Measurements from ENCODE around the gene AADACL4. TPM values are rescaled to one million over a fixed set of nuclear protein-coding genes. Genes with fewer than 3 reads are reported as not detected.

The AADACL4 gene
- total RNA-seq, 1 donor: not detected

DNA sequence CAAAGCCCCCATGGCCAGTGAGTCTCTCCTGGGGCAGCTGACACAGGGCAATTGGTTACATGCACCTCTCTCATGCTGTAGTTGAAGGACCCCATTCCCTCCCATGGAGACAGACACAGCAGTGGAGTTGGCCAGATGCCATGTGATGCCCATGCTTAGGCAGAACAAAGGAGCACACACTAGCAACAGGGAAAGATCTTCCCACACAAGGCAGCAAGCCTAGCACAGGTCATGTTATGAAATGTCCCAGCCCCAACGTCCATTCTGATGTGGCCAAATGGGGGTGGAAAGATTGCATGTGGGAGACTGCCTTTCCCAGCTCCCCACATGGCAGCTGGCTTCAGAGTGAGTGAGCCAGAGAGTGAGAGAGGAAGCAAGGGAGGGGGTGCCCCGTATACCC lies 34.5 kb downstream of the AADACL4 start:
- TF ChIP-seq, protein P1, sequence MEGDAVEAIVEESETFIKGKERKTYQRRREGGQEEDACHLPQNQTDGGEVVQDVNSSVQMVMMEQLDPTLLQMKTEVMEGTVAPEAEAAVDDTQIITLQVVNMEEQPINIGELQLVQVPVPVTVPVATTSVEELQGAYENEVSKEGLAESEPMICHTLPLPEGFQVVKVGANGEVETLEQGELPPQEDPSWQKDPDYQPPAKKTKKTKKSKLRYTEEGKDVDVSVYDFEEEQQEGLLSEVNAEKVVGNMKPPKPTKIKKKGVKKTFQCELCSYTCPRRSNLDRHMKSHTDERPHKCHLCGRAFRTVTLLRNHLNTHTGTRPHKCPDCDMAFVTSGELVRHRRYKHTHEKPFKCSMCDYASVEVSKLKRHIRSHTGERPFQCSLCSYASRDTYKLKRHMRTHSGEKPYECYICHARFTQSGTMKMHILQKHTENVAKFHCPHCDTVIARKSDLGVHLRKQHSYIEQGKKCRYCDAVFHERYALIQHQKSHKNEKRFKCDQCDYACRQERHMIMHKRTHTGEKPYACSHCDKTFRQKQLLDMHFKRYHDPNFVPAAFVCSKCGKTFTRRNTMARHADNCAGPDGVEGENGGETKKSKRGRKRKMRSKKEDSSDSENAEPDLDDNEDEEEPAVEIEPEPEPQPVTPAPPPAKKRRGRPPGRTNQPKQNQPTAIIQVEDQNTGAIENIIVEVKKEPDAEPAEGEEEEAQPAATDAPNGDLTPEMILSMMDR (IDR thresholded peaks at IDR 0.05; ENCODE audit: insufficient read depth, low read length): no peak
- DNase-seq (ENCODE audit: low read depth): no peak
- H3K4me3 ChIP-seq (ENCODE audit: low read depth, low read length): no peak overlapping the region

DNA sequence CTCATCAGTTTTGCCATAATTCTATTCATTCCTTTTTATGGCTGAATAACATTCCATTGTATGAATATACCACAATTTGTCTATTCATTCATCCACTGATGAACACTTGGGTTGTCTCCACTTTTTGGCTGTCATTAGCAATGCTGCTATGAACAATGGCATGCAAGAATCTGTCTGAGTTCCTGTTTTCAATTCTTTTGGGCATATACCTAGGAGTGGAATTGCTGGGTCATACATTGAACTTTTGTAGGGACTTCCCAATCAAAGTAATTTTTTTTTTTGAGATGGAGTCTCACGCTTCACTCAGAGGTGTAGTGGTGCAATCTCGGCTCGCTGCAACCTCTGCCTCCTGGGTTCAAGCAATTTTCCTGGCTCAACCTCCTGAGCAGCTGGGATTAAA lies 34.9 kb downstream of the AADACL4 start:
- no peak overlapping the region for H3K4me3 ChIP-seq (ENCODE audit: low read depth, low read length)
- no peak for DNase-seq (ENCODE audit: low read depth)
- TF ChIP-seq, protein P1 (IDR thresholded peaks at IDR 0.05; ENCODE audit: insufficient read depth, low read length): no peak

DNA sequence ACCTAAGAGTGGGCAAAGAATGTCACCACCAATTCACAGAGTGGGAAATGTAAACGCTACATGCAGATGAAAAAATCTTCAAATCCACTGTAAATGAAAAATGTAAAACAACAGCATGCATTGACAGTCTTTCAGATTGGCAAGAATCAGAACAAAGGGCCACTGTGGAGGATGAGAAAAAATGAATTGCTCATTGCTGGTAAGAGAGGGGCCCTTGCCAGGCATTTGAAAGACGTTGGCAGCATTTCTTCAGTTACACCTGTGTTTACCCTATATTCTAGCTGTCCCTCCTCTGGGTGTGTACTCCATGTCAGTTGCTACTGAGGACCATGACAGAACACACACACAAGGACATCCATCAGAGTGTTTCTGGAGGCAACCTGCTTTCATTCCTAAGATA lies 46.3 kb downstream of the AADACL4 start:
- TF ChIP-seq, protein P1 (IDR thresholded peaks at IDR 0.05; ENCODE audit: insufficient read depth, low read length): no peak
- no peak for DNase-seq (ENCODE audit: low read depth)

DNA sequence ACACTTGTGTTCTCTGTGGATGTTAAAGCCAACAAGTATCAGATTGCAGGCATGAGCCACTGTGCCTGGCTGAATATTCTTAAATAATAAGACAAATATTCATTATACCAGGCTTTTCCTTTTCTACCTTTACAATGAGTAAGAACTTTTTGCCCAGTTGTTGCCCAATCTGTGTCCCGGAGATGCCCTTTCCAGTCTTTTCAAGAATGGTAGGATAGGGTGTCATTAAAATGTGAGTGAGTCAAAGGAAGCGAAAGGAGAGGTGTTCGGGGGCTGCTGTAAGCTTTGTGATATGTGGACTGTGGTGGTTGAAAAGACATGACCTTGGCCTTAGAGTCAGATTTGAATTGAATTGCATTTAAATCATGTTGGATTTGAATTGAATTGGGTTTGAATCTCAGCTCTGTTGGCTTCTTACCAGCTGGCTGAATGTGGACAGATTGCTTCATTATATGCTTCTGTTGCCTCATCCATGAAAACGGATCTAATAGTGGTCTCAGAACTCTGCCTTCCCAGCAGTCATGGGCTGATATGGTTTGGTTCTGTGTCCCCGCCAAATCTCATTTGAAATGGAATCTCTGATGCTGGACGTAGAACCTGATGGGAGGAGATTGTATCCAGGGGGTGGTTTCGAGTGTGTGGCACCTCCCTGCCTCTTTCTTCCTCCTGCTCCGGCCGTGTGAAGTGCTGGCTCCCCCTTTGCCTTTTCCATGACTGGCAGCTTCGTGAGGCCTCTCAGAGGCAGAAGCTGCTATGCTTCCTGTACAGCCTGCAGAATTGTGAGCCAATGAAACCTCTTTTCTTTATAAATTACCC lies 49.3 kb downstream of the AADACL4 start:
- TF ChIP-seq, protein P1 (IDR thresholded peaks at IDR 0.05; ENCODE audit: insufficient read depth, low read length): no peak

More for the DNA sequence above, 46.3 kb downstream of the AADACL4 start:
- no peak overlapping the region for H3K4me3 ChIP-seq (ENCODE audit: low read depth, low read length)

DNA sequence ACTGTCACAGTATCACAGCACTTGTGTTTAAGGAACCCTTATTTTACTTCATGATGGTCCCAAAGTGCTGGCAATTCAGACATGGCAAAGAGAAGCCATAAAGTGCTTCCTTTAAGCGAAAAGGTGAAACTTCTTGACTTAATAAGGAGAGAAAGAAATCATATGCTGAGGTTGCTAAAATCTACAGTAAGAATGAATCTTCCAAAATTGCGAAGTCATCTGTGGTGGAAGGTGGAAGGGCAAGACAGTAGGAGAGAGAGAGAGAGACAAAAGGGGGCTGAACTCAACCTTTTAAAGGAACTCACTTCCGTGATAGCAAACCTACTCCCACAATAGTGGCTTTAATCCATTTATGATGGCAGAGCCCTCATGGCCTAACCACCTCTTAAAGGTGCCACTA lies 52.8 kb downstream of the AADACL4 start:
- DNase-seq (ENCODE audit: low read depth): no peak
- H3K4me3 ChIP-seq (ENCODE audit: low read depth, low read length): no peak overlapping the region
- TF ChIP-seq, protein P1 (IDR thresholded peaks at IDR 0.05; ENCODE audit: insufficient read depth, low read length): no peak

More for the DNA sequence above, 49.3 kb downstream of the AADACL4 start:
- no peak overlapping the region for H3K4me3 ChIP-seq (ENCODE audit: low read depth, low read length)
- peak; percentile 60 for DNase-seq (ENCODE audit: low read depth)

DNA sequence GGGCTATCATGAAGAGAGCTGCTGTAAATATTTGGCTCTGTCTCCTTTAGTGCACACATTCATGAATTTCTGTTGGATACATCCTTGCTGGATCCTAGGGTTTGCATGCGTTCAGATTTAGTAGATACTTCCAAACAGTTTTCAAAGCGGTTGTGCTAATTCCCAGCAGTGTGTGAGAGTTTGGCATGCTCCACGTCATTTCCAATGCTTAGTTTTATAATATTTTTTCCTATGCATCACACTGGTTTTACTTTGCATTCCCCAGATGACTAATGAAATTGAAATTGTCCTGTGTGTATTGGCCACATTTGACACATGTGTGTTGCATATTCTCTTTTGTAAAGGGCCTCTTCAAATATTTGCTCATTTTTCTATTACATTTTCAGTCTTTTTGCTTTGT lies 53.5 kb downstream of the AADACL4 start:
- no peak overlapping the region for H3K4me3 ChIP-seq (ENCODE audit: low read depth, low read length)
- DNase-seq (ENCODE audit: low read depth): peak; percentile 14
- TF ChIP-seq, protein P1 (IDR thresholded peaks at IDR 0.05; ENCODE audit: insufficient read depth, low read length): no peak

All from fibroblast of the aortic adventitia (primary cell).